Mammary epithelial cell (primary cell): ENCODE measurements around the gene NGDN.

ENCODE experiments used
- EZH2 ChIP-seq: IDR thresholded peaks from 2 replicates; pipeline ENCODE4 v1.6.1; 2012; ENCODE audit warnings: low read length, inconsistent platforms, borderline replicate concordance
- TF ChIP-seq, protein P1 (sequence below), 2 donors: IDR thresholded peaks in 1 of 2; conservative IDR thresholded peaks in 1 of 2; 2 replicates each; pipeline ENCODE4 v1.5.1; 2011 to 2012; ENCODE audit warnings: inconsistent platforms in 2 of 2, low read length in 2 of 2, mild to moderate bottlenecking in 2 of 2, control low read depth in 1 of 2, low read depth in 1 of 2; ENCODE audit not compliant: insufficient read depth in 1 of 2; ENCODE audit errors: extremely low read depth in 1 of 2

DNA sequence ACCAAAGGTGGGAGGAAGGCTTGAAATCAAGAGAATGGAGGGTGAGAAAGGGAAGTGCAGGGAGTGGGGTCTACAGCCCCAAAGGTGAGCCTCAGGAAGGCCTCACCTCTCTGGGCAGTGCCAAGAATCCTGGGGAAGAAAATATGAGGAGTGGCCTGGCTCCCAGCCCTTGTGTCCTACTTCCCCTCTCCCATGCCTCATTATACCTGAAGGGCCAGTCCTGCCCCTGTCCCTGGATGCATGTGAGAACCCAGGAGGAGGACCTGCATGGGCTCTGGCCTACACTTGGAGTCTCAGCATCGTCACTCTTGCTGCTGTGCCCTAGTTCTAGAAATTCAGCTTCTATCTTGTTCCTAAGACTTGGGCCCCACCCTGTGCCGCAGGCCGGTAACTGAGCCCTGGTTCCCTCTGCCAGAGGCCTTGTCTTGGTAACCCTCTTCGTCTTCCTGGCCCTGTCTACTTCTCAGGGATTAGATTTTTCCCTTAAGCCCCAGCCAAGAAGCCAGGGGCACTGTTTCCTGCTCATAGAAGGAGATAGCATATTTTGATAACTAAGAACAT lies 23.1 kb upstream of the NGDN start:
- TF ChIP-seq EZH2 = no peak
- TF ChIP-seq, protein P1, sequence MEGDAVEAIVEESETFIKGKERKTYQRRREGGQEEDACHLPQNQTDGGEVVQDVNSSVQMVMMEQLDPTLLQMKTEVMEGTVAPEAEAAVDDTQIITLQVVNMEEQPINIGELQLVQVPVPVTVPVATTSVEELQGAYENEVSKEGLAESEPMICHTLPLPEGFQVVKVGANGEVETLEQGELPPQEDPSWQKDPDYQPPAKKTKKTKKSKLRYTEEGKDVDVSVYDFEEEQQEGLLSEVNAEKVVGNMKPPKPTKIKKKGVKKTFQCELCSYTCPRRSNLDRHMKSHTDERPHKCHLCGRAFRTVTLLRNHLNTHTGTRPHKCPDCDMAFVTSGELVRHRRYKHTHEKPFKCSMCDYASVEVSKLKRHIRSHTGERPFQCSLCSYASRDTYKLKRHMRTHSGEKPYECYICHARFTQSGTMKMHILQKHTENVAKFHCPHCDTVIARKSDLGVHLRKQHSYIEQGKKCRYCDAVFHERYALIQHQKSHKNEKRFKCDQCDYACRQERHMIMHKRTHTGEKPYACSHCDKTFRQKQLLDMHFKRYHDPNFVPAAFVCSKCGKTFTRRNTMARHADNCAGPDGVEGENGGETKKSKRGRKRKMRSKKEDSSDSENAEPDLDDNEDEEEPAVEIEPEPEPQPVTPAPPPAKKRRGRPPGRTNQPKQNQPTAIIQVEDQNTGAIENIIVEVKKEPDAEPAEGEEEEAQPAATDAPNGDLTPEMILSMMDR (conservative IDR thresholded peaks at IDR 0.05 in 1 of 2, IDR thresholded peaks at IDR 0.05 in 1 of 2; ENCODE audit: extremely low read depth in 1 of 2, insufficient read depth in 1 of 2, low read depth in 1 of 2, low read length in 2 of 2) = no peak
